Mammary epithelial cell (primary cell): ENCODE results near the gene RBM4.

Experiments
- CTCF ChIP-seq, 2 donors: IDR thresholded peaks in 1 of 2; conservative IDR thresholded peaks in 1 of 2; 2 replicates each; pipeline ENCODE4 v1.5.1; 2011 to 2012; ENCODE audit warnings: inconsistent platforms in 2 of 2, low read length in 2 of 2, mild to moderate bottlenecking in 2 of 2, control low read depth in 1 of 2, low read depth in 1 of 2; ENCODE audit not compliant: insufficient read depth in 1 of 2; ENCODE audit errors: extremely low read depth in 1 of 2
- EZH2 ChIP-seq: IDR thresholded peaks from 2 replicates; pipeline ENCODE4 v1.6.1; 2012; ENCODE audit warnings: low read length, inconsistent platforms, borderline replicate concordance

GRCh38 chr11:66670816-66671215, 32.3 kb downstream of the RBM4 start:
- no peak for TF ChIP-seq CTCF (conservative IDR thresholded peaks at IDR 0.05 in 1 of 2, IDR thresholded peaks at IDR 0.05 in 1 of 2; ENCODE audit: extremely low read depth in 1 of 2, insufficient read depth in 1 of 2, low read depth in 1 of 2, low read length in 2 of 2)
- TF ChIP-seq EZH2, result no peak
